ENCODE measurements around the gene NOX4. TPM values are rescaled to one million over a fixed set of nuclear protein-coding genes. Genes with fewer than 3 reads are reported as not detected.
"Not testable (repeated sequence)": the region's sequence is repeated elsewhere in the genome, so short reads cannot be mapped to it uniquely, and the experiment has no call there.

NOX4 gene
- polyA plus RNA-seq, 3 donors, result not detected

DNA sequence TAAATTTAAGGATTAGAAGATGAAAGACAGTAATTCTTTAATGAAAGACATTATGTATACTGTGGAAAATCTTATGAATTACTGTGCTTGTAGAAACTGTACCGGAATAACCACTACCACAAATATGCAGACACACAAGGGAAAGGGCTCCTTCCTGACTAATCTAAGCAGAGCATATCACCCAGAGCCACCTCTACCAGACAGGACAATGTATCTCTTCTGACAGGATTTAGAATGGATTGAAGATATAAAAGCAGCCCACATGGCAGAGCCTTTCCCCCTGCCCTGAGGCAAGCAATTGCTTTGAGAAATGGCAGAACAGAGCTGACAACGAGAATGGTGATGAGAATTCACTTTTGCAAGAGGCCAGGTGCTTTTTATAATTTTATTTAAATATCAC, 144.1 kb downstream of the NOX4 start:
- H3K4me1 Mint-ChIP-seq, result no peaks in the 10 kb centered on the region
- no peaks in the 10 kb centered on the region for H3K36me3 ChIP-seq (replicated peaks in 1 of 2; ENCODE audit: control insufficient read depth in 1 of 2, insufficient read depth in 2 of 2, low read length in 2 of 2)
- no peaks in the 10 kb centered on the region for H3K79me2 ChIP-seq (ENCODE audit: insufficient read depth, low read length)
- intact Hi-C loops (cut with micrococcal nuclease), result no loop called here
- no CpG with 5 or more reads among the region's 2 CpGs for WGBS (ENCODE audit: insufficient coverage)
- no peaks in the 10 kb centered on the region for H3K9me3 Mint-ChIP-seq
- H4K20me1 ChIP-seq (ENCODE audit: insufficient read depth, low read length), result no peaks in the 10 kb centered on the region
- TF ChIP-seq CTCF (IDR thresholded peaks at IDR 0.05), result no peak
- H3K27ac ChIP-seq (ENCODE audit: low read depth in 1 of 2, low read length in 2 of 2), result no peak overlapping the region
- no peaks in the 10 kb centered on the region for H3K36me3 Mint-ChIP-seq
- H3K4me2 ChIP-seq (replicated peaks; ENCODE audit: extremely low read depth, low read length, poor library complexity, severe bottlenecking), result no peak overlapping the region
- H3K9ac ChIP-seq (ENCODE audit: insufficient read depth, low read length, poor library complexity, severe bottlenecking), result no peak overlapping the region
- H3K27me3 ChIP-seq (ENCODE audit: control insufficient read depth in 2 of 2, insufficient read depth in 2 of 2, low read length in 2 of 2), result no peaks in the 10 kb centered on the region
- H3K4me3 ChIP-seq (replicated peaks in 1 of 3; ENCODE audit: low read depth in 2 of 3, low read length in 3 of 3), result no peak overlapping the region
- H2AFZ ChIP-seq (ENCODE audit: insufficient read depth, low read depth, low read length, poor library complexity, severe bottlenecking), result no peak overlapping the region
- no peak overlapping the region for H3K4me3 Mint-ChIP-seq
- H3K4me1 ChIP-seq (ENCODE audit: control insufficient read depth in 1 of 2, insufficient read depth in 2 of 2, low read length in 2 of 2), result no peaks in the 10 kb centered on the region
- no peaks in the 10 kb centered on the region for H3K9me3 ChIP-seq (replicated peaks in 1 of 2; ENCODE audit: control insufficient read depth in 1 of 2, insufficient read depth in 1 of 2, low read length in 2 of 2)
- H3K27me3 Mint-ChIP-seq (ENCODE audit: low read depth in 3 of 3), result peaks cover 0 to 2% (median 1%) of the 10 kb centered on the region in 3 donors
- no peak overlapping the region for H3K27ac Mint-ChIP-seq
- no peak for DNase-seq

- intact Hi-C loops (cut with micrococcal nuclease), result no loop called here
- Mint-ChIP-seq H3K4me1 (no peaks in the 10 kb centered on the region), H3K36me3 (no peaks in the 10 kb centered on the region), H3K27ac (no peak overlapping the region), H3K27me3 (ENCODE audit: low read depth in 3 of 3) (peaks cover 0 to 2% (median 1%) of the 10 kb centered on the region in 3 donors), H3K9me3 (no peaks in the 10 kb centered on the region), H3K4me3 (no peak overlapping the region)
- Histone ChIP-seq H4K20me1 (ENCODE audit: insufficient read depth, low read length) (no peaks in the 10 kb centered on the region), H3K9me3 (replicated peaks in 1 of 2; ENCODE audit: control insufficient read depth in 1 of 2, insufficient read depth in 1 of 2, low read length in 2 of 2) (no peaks in the 10 kb centered on the region), H3K27me3 (ENCODE audit: control insufficient read depth in 2 of 2, insufficient read depth in 2 of 2, low read length in 2 of 2) (no peaks in the 10 kb centered on the region), H3K79me2 (ENCODE audit: insufficient read depth, low read length) (no peaks in the 10 kb centered on the region), H3K27ac (ENCODE audit: low read depth in 1 of 2, low read length in 2 of 2) (no peak overlapping the region), H2AFZ (ENCODE audit: insufficient read depth, low read depth, low read length, poor library complexity, severe bottlenecking) (no peak overlapping the region), H3K4me3 (replicated peaks in 1 of 3; ENCODE audit: low read depth in 2 of 3, low read length in 3 of 3) (no peak overlapping the region), H3K4me2 (replicated peaks; ENCODE audit: extremely low read depth, low read length, poor library complexity, severe bottlenecking) (no peak overlapping the region), H3K4me1 (ENCODE audit: control insufficient read depth in 1 of 2, insufficient read depth in 2 of 2, low read length in 2 of 2) (no peaks in the 10 kb centered on the region), H3K9ac (ENCODE audit: insufficient read depth, low read length, poor library complexity, severe bottlenecking) (no peak overlapping the region), H3K36me3 (replicated peaks in 1 of 2; ENCODE audit: control insufficient read depth in 1 of 2, insufficient read depth in 2 of 2, low read length in 2 of 2) (no peaks in the 10 kb centered on the region)
- no peak for TF ChIP-seq CTCF (IDR thresholded peaks at IDR 0.05)
- 88% methylated on average over 2 of the region's 5 CpGs for WGBS (ENCODE audit: insufficient coverage)
- no peak for DNase-seq
Observed at GRCh38 chr11:89346601-89347000, 144.6 kb downstream of the NOX4 start.

DNA sequence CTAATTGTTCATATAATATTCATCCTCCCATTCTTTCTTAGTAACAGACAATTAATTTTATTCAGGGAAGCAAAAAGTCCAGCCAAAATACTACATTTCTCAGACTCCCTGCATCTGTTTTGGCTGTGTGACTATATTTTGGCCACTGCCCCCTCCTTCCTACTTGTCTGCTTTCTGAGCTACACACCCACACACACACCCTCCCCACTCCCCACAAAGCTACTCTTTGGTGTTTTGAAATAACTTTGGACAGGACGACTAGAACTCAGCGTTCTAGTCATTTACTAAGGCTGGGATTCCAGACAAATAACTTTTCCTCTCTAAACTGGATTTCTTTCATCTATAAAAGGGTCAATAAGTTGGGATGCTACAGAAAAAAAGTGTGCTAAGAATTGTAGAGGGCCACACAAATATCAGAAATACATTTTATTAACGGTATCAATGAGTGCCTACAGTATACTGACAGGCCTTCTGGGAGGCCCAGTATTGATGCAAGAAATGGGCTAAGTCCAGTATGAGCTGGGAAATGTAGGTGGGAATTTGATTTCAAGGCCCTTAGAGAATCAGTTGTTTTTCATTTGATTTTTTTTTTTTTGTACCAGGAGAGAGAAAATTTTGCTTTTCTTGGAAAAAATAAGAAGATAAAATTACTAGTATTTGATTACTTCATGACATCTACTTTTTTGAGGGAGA, 148.1 kb downstream of the NOX4 start:
- H3K27ac ChIP-seq (ENCODE audit: low read depth in 1 of 2, low read length in 2 of 2); H3K4me2 ChIP-seq (replicated peaks; ENCODE audit: extremely low read depth, low read length, poor library complexity, severe bottlenecking); H3K4me3 ChIP-seq (replicated peaks in 1 of 3; ENCODE audit: low read depth in 2 of 3, low read length in 3 of 3); DNase-seq; H3K9me3 Mint-ChIP-seq; H3K27ac Mint-ChIP-seq; H3K36me3 Mint-ChIP-seq; H3K4me1 Mint-ChIP-seq; H3K9me3 ChIP-seq (replicated peaks in 1 of 2; ENCODE audit: control insufficient read depth in 1 of 2, insufficient read depth in 1 of 2, low read length in 2 of 2); H3K27me3 ChIP-seq (ENCODE audit: control insufficient read depth in 2 of 2, insufficient read depth in 2 of 2, low read length in 2 of 2); H3K4me3 Mint-ChIP-seq; H3K27me3 Mint-ChIP-seq (ENCODE audit: low read depth in 3 of 3); H3K79me2 ChIP-seq (ENCODE audit: insufficient read depth, low read length); intact Hi-C loops (cut with micrococcal nuclease); H4K20me1 ChIP-seq (ENCODE audit: insufficient read depth, low read length); H3K4me1 ChIP-seq (ENCODE audit: control insufficient read depth in 1 of 2, insufficient read depth in 2 of 2, low read length in 2 of 2); H2AFZ ChIP-seq (ENCODE audit: insufficient read depth, low read depth, low read length, poor library complexity, severe bottlenecking); H3K9ac ChIP-seq (ENCODE audit: insufficient read depth, low read length, poor library complexity, severe bottlenecking); H3K36me3 ChIP-seq (replicated peaks in 1 of 2; ENCODE audit: control insufficient read depth in 1 of 2, insufficient read depth in 2 of 2, low read length in 2 of 2): not testable (repeated sequence)
- WGBS (ENCODE audit: insufficient coverage), result no CpG with 5 or more reads among the region's 3 CpGs

Measured in CD14-positive monocyte (primary cell).